Thyroid gland (tissue), 4 donors: ENCODE data around the gene AHR.

Experiments
- POLR2A ChIP-seq, 2 donors: fragments of 450-650 bp; IDR thresholded peaks; one replicate each; pipeline ENCODE4 v1.6.1; 2017; ENCODE audit warnings: antibody characterized with exemption in 2 of 2, mild to moderate bottlenecking in 2 of 2, moderate library complexity in 1 of 2
- TF ChIP-seq, protein P1 (sequence below), 6 experiments: fragments of 200-600 bp in 3 of 6; fragments of 450-650 bp in 3 of 6; sonication (generic) in 3 of 6; IDR thresholded peaks; one replicate each; pipeline ENCODE4 v1.5.1; 2016 to 2019; ENCODE audit warnings: antibody characterized with exemption in 6 of 6, mild to moderate bottlenecking in 2 of 6, inconsistent platforms in 1 of 6, moderate library complexity in 1 of 6

DNA sequence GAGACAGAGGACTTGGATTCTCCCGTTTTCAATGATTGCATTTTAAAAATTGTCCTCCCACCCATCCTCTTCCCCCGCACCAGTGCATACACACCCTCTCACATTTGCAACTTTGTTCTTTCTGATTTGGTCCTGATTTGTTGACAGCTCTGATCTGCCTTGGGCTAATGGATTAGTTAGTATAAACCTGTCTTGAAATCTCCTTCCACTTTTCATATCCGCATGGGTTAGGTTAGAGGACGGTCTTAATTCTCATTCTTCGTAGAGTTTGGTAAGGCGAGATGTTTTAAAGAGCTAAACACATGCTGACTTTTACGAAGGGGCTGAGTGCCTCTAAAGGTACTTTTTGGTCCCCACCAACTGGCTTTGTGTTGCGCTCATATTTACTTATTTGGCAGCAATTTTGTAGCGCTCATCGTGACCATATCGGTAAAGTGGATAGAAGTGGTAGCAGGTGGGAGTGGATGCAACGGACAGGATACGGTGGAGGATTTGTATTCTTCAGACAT is 1.1 kb downstream of the AHR start:
- TF ChIP-seq, protein P1, sequence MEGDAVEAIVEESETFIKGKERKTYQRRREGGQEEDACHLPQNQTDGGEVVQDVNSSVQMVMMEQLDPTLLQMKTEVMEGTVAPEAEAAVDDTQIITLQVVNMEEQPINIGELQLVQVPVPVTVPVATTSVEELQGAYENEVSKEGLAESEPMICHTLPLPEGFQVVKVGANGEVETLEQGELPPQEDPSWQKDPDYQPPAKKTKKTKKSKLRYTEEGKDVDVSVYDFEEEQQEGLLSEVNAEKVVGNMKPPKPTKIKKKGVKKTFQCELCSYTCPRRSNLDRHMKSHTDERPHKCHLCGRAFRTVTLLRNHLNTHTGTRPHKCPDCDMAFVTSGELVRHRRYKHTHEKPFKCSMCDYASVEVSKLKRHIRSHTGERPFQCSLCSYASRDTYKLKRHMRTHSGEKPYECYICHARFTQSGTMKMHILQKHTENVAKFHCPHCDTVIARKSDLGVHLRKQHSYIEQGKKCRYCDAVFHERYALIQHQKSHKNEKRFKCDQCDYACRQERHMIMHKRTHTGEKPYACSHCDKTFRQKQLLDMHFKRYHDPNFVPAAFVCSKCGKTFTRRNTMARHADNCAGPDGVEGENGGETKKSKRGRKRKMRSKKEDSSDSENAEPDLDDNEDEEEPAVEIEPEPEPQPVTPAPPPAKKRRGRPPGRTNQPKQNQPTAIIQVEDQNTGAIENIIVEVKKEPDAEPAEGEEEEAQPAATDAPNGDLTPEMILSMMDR (IDR thresholded peaks at IDR 0.05), result no peak
- no peak for TF ChIP-seq POLR2A (IDR thresholded peaks at IDR 0.05)
